Fibroblast of mammary gland (primary cell): ENCODE results near the gene MPP3.
"Not testable (repeated sequence)": the region's sequence is repeated elsewhere in the genome, so short reads cannot be mapped to it uniquely, and the experiment has no call there.

Source experiments
- DNase-seq: peaks from one replicate; pipeline ENCODE4 v3.0.0-alpha.2; 2010; ENCODE audit warnings: low read depth
- H3K4me3 ChIP-seq: 2 replicates; pipeline ENCODE4 v1.5.1; 2011; ENCODE audit warnings: low read depth, mild to moderate bottlenecking, low read length, moderate library complexity; ENCODE audit not compliant: control insufficient read depth
- TF ChIP-seq, protein P1 (sequence below): conservative IDR thresholded peaks from 2 replicates; pipeline ENCODE4 v1.5.1; 2011; ENCODE audit warnings: low read depth, low read length, inconsistent platforms; ENCODE audit not compliant: control insufficient read depth, insufficient read depth

The MPP3 gene

DNA sequence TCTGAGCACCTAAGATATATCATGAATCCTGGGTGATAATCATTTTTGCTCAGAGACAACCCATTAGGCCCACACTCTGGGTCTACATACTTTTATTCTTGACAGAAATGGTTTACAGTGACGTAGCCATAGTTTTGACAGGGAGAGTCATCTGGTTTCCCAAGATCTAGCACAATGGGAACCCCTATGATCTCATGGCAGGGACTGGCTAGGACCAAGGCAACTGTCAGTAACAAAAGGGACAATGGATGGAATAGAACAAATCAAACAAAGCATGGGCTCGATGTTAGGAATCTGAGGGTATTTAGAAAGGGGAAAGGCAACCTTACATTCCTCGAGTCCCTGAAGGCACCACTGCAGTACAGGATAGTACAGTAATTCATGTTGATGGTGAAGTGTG, 32.2 kb downstream of the MPP3 start:
- no peak overlapping the region for H3K4me3 ChIP-seq
- TF ChIP-seq, protein P1, sequence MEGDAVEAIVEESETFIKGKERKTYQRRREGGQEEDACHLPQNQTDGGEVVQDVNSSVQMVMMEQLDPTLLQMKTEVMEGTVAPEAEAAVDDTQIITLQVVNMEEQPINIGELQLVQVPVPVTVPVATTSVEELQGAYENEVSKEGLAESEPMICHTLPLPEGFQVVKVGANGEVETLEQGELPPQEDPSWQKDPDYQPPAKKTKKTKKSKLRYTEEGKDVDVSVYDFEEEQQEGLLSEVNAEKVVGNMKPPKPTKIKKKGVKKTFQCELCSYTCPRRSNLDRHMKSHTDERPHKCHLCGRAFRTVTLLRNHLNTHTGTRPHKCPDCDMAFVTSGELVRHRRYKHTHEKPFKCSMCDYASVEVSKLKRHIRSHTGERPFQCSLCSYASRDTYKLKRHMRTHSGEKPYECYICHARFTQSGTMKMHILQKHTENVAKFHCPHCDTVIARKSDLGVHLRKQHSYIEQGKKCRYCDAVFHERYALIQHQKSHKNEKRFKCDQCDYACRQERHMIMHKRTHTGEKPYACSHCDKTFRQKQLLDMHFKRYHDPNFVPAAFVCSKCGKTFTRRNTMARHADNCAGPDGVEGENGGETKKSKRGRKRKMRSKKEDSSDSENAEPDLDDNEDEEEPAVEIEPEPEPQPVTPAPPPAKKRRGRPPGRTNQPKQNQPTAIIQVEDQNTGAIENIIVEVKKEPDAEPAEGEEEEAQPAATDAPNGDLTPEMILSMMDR: no peak
- no peak for DNase-seq

DNA sequence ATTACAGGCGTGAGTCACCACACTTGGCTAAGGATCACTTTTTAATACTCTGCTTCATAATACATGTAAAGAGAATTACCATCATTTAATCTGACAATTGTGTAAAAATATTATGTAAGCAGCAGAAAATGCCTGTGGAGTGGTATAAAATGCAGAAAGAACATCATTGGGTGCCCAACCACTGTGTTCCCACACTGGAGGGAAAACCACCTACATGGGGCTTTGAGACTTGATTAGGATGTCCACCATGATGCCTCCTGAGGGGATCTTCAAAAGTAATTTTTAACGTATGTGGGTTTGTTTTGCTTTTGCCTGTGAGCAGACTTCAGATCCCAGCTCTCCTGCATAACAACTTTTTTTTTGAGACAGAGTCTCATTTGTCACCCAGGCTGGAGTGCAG, 33.9 kb downstream of the MPP3 start:
- TF ChIP-seq, protein P1: no peak
- no peak overlapping the region for H3K4me3 ChIP-seq
- DNase-seq: no peak

DNA sequence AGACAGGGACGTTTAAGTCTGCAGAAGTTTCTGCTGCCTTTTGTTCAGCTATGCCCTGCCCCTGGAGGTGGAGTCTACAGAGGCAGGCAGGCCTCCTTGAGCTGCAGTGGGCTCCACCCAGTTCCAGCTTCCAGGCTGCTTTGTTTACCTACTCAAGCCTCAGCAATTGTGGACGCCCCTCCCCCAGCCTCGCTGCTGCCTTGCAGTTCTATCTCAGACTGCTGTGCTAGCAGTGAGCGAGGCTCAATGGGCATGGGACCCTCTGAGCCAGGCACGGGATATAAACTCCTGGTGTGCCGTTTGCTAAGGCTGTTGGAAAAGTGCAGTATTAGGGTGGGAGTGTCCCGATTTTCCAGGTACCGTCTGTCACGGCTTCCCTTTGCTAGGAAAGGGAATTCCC, 34.9 kb downstream of the MPP3 start:
- H3K4me3 ChIP-seq, DNase-seq: not testable (repeated sequence)

DNA sequence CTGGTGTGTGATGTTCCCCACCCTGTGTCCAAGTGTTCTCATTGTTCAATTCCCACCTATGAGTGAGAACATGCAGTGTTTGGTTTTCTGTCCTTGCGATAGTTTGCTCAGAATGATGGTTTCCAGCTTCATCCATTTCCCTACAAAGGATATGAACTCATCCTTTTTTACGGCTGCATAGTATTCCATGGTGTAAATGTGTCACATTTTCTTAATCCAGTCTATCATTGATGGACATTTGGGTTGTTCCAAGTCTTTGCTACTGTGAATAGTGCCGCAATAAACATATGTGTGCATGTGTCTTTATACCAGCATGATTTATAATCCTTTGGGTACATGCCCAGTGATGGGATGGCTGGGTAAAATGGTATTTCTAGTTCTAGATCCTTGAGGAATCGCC, 40.3 kb downstream of the MPP3 start:
- not testable (repeated sequence) for DNase-seq, H3K4me3 ChIP-seq

DNA sequence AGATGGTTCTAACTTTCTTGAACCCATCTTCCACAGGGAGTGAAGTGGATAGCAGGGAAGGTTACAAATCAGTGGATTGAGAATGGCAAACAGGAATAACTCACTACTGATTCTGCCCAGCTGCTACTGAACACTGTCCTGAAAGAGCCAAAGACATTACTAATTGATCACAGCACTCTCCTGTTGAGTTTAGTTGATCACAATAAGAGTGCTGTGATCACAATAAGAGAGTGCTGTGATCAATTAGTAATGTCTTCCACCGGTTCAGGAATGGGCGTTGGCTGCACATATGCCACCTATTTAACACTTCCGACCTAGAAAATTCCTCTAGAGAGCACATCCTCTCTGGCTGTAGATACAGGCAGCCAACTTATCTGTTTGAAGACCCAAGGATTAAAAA, 41.4 kb downstream of the MPP3 start:
- H3K4me3 ChIP-seq: no peak overlapping the region
- DNase-seq: peak; percentile 63
- TF ChIP-seq, protein P1: no peak

DNA sequence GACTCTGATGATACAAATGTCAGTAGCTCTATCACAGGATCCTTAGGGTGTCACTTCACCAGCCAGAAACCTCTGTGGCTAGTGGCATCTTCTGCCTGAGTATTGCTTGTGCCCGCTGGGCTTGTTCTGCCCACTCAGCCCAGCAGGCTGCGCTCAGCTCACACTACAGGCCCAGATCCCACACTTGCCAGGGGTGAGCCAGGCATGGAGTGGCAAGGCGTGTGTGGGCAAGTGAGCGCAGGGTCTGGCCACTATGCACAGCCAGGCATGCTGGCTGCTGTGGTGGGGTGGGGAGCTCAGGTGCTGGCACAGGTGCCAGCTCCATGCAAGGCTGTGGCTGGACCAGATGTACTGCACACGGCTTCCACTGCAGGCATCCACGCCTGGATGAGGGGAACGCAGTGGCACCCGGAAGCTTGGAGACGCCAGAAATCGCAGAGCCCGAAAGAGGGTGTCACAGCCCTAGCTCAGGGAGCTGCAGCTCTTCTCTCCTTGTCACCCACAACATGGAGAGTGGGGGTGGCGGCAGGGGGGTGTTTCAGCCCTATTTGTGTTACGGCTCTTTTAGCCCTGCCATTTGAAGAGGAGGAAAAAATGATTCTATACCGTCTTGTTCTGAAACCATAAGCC, 42.5 kb downstream of the MPP3 start:
- DNase-seq: no peak
- TF ChIP-seq, protein P1: no peak
- H3K4me3 ChIP-seq: no peak overlapping the region

DNA sequence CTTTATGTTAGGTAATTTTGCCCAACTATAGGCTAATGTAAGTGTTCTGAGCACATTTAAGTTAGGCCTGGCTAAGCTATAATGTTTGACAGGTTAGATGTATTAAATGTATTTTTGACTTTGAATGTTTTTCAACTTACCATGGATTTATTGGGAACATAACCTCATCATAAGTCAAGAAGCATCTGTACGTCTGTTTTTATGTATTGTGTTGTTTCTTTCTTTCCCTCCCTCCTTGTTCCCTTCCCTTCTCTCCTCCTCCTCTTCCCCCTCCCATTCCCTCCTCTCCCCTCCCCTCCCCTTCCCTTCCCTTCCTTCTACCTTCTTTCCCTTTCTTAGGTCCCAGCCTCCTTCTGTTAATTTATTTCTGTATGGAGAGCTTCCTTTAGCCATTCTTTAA, 43.5 kb downstream of the MPP3 start:
- TF ChIP-seq, protein P1: no peak
- no peak overlapping the region for H3K4me3 ChIP-seq
- DNase-seq: no peak

DNA sequence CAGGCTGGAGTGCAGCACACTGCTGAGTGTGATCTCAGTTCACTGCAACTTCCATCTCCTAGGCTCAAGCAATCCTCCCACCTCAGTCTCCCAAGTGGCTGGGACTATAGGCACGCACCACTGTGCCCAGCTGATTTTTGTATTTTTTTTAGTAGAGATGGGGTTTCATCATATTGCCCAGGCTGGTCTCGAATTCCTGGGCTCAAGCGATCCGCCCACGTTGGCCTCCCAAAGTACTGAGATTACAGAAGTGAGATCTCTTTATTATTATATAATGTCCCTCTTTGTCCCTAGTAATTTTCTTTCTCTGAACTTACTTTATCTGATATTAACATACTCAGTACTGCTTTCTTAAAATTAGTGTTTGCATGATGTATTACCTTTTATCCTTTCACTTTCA, 44.4 kb downstream of the MPP3 start:
- H3K4me3 ChIP-seq: no peak overlapping the region
- no peak for DNase-seq
- TF ChIP-seq, protein P1: no peak
